GM21360 (cell line): ENCODE measurements around the gene CDH18.

Experiments
- ATAC-seq: cut with Tn5 transposase; IDR thresholded peaks from one replicate; pipeline ENCODE4 v1.9.1; 2021; ENCODE audit warnings: mild to moderate bottlenecking, moderate library complexity; ENCODE audit not compliant: unreplicated experiment

The CDH18 gene

GRCh38 chr5:19497229-19497815, 490.7 kb downstream of the CDH18 start:
- no peak for ATAC-seq

GRCh38 chr5:19496056-19496455, 491.9 kb downstream of the CDH18 start:
- ATAC-seq, result no peak

GRCh38 chr5:19492861-19493260, 495.1 kb downstream of the CDH18 start:
- no peak for ATAC-seq

- no peak for ATAC-seq
Measured at GRCh38 chr5:19488786-19489185, 499.2 kb downstream of the CDH18 start.

GRCh38 chr5:19487480-19487879, 500.5 kb downstream of the CDH18 start:
- no peak for ATAC-seq

GRCh38 chr5:19479562-19479961, 508.4 kb downstream of the CDH18 start:
- ATAC-seq, result no peak

GRCh38 chr5:19462019-19462418, 526.0 kb downstream of the CDH18 start:
- ATAC-seq, result no peak

GRCh38 chr5:19424506-19424905, 563.5 kb downstream of the CDH18 start:
- ATAC-seq, result no peak
